ENCODE results near the gene NSUN4.

GRCh38 chr1:46405724-46406123 lies 65.1 kb downstream of the NSUN4 start:
- no peak for TF ChIP-seq EZH2 (IDR thresholded peaks at IDR 0.05; ENCODE audit: borderline replicate concordance, low read depth, low read length, severe bottlenecking)
- TF ChIP-seq, protein P1, sequence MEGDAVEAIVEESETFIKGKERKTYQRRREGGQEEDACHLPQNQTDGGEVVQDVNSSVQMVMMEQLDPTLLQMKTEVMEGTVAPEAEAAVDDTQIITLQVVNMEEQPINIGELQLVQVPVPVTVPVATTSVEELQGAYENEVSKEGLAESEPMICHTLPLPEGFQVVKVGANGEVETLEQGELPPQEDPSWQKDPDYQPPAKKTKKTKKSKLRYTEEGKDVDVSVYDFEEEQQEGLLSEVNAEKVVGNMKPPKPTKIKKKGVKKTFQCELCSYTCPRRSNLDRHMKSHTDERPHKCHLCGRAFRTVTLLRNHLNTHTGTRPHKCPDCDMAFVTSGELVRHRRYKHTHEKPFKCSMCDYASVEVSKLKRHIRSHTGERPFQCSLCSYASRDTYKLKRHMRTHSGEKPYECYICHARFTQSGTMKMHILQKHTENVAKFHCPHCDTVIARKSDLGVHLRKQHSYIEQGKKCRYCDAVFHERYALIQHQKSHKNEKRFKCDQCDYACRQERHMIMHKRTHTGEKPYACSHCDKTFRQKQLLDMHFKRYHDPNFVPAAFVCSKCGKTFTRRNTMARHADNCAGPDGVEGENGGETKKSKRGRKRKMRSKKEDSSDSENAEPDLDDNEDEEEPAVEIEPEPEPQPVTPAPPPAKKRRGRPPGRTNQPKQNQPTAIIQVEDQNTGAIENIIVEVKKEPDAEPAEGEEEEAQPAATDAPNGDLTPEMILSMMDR (IDR thresholded peaks at IDR 0.05; ENCODE audit: borderline replicate concordance, extremely low read depth, low read length, poor library complexity, severe bottlenecking) = no peak

Measured in DND-41 (cell line).